Measurements from ENCODE around the gene GRID1. TPM values are rescaled to one million over a fixed set of nuclear protein-coding genes. Genes with fewer than 3 reads are reported as not detected.

GRID1 gene
- total and polyA plus RNA-seq, 8 donors = 0.31 to 8.5 (median 1.0) TPM; not detected in 1

- Histone ChIP-seq H3K9me3 (no peaks in the 10 kb centered on the region), H3K4me3 (no peak overlapping the region), H3K27me3 (peaks cover 0 to 13% (median 0%) of the 10 kb centered on the region in 3 donors), H3K4me1 (no peaks in the 10 kb centered on the region), H3K27ac (no peak overlapping the region), H3K36me3 (no peaks in the 10 kb centered on the region)
- intact Hi-C loops (cut with DNase I; ENCODE audit: low total_unique reads) = no loop called here
- no peak for TF ChIP-seq POLR2AphosphoS5 (IDR thresholded peaks at IDR 0.05)
- no peak for TF ChIP-seq POLR2A (IDR thresholded peaks at IDR 0.05)
- TF ChIP-seq CTCF (IDR thresholded peaks at IDR 0.05) = no peak
- no peak for TF ChIP-seq EP300 (IDR thresholded peaks at IDR 0.05)
- 76 to 86% (median 80%) methylated on average over 10 of the region's 10 CpGs for WGBS, 5 donors
- no peak for DNase-seq
These were observed 30.3 kb downstream of the GRID1 start for GRCh38 chr10:86336341-86336740.

DNA sequence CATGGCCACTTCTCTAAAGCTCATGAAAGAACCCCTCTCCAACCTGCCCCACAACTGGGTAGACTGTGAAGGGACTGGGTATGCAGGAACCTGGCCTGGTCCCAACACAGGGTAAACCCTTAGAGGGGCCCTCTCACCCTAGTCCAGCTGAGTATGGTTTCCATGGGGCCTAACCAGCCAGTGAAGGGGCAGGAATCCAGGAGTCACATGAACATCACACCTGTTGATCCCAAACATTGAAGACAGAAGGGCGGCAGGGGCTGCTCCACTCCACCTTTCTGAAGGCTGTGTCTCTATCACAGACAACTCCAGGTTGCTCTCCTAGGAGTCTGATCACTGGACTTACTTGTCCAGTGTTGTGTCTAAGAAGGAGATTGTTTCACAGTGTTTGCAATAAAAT lies 30.8 kb downstream of the GRID1 start:
- Histone ChIP-seq H3K27ac (no peak overlapping the region), H3K36me3 (no peaks in the 10 kb centered on the region), H3K4me3 (no peak overlapping the region), H3K9me3 (no peaks in the 10 kb centered on the region), H3K27me3 (peaks cover 0 to 13% (median 0%) of the 10 kb centered on the region in 3 donors), H3K4me1 (no peaks in the 10 kb centered on the region)
- TF ChIP-seq POLR2A (IDR thresholded peaks at IDR 0.05) = no peak
- no peak for TF ChIP-seq EP300 (IDR thresholded peaks at IDR 0.05)
- TF ChIP-seq POLR2AphosphoS5 (IDR thresholded peaks at IDR 0.05) = no peak
- no peak for TF ChIP-seq CTCF (IDR thresholded peaks at IDR 0.05)
- 75 to 94% (median 93%) methylated on average over 1 of the region's 1 CpG for WGBS, 5 donors
- no peak for DNase-seq
- intact Hi-C loops (cut with DNase I; ENCODE audit: low total_unique reads) = no loop called here

DNA sequence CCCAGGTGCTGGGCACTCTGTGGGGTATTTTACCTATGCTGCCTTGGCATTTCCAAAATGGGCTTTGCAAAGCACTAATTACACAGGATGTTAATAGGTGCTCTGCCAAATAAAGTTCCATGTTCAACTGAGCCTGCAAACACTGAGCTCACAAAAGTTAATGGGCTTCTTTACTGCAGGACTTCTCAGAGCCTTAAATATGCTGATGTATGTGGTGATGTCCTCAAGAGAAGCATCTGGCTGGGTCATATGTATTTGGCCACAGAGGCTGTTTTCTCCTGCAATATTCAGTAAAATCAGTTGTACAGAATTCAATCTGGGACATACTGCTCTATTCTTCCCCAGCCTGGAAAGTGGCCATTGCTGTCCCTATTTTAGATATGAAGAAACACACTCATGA lies 31.3 kb downstream of the GRID1 start:
- H3K27me3 ChIP-seq = peaks cover 0 to 13% (median 0%) of the 10 kb centered on the region in 3 donors
- no peak overlapping the region for H3K27ac ChIP-seq
- no peak for DNase-seq
- intact Hi-C loops (cut with DNase I; ENCODE audit: low total_unique reads) = no loop called here
- no peak overlapping the region for H3K4me3 ChIP-seq
- no peaks in the 10 kb centered on the region for H3K36me3 ChIP-seq
- H3K9me3 ChIP-seq = no peaks in the 10 kb centered on the region
- H3K4me1 ChIP-seq = no peaks in the 10 kb centered on the region
- TF ChIP-seq CTCF (IDR thresholded peaks at IDR 0.05) (no peak), EP300 (IDR thresholded peaks at IDR 0.05) (no peak), POLR2A (IDR thresholded peaks at IDR 0.05) (no peak), POLR2AphosphoS5 (IDR thresholded peaks at IDR 0.05) (no peak)

DNA sequence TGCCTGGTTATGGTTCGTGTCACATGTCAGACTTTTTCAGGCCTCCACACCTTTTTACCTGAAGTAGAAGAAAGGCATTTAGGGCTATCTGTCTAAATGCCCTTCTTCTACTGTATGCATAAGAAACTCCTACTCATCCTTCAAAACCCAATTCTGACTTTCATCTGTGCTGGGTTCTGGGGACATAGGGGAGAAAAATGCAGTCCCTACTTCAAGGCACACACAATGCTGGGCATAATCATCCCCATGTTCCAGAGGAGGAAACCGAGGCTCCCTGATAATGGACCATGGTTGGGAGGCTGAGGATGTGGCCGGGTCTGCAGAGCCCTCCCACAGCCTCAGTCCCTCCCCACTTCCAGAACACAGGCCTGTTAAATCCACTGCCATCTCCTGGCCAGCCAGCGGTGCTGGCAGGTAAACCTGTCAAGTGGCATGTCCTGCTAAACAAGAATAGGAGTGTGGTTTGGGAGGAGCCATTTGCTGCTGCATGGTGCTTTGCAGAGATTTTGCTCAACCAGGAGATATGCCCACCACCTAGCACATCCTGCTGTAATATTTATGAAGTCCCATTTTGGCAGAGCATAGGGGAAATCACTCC lies 32.0 kb downstream of the GRID1 start:
- intact Hi-C loops (cut with DNase I; ENCODE audit: low total_unique reads) = no loop called here
- H3K9me3 ChIP-seq = no peaks in the 10 kb centered on the region
- TF ChIP-seq EP300 (IDR thresholded peaks at IDR 0.05) (no peak), CTCF (IDR thresholded peaks at IDR 0.05) (no peak), POLR2AphosphoS5 (IDR thresholded peaks at IDR 0.05) (no peak), POLR2A (IDR thresholded peaks at IDR 0.05) (no peak)
- no peak overlapping the region for H3K27ac ChIP-seq
- peaks cover 0 to 11% (median 0%) of the 10 kb centered on the region in 3 donors for H3K27me3 ChIP-seq
- H3K4me3 ChIP-seq = no peak overlapping the region
- no peaks in the 10 kb centered on the region for H3K36me3 ChIP-seq
- no peak for DNase-seq
- H3K4me1 ChIP-seq = no peaks in the 10 kb centered on the region
- WGBS, 5 donors = 38 to 59% (median 46%) methylated on average over 2 to 4 of the region's 4 CpGs
